NCI-H748 treated with DMSO at 0.1 percent for 48 hours (cell line): ENCODE results near the gene TSHZ3.

ENCODE experiments used
- DNase-seq: peaks from one replicate; lab custom pipeline; 2025; lab: John Stamatoyannopoulos, UW

Gene TSHZ3

DNA sequence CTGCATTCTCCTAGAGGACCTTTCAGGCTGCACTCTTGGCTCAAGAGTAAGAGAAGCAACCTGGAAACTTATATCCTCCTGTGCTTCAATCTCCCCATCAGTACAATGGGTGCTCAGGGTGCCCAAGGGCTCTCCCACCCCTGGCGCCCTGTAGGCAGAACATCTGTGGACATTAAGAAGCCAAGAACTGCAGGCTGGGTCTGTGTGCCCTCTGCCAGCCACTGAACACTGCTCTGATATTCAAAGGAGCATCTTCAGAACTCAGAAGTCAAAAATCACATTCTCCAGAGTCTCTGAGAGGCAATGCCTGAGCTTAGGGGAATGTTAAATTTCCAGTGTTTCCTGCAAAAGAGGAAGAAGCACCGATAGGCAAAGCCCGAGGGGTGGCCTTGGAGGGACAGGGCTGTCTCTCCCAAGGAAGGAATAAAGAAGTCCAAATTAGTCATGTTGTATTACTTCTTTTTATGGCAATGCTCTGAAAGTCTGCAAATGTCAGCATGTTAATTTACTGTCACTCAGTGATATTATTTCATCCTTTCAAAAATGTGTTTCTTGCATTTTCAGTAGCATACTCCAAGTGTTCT lies 88.1 kb downstream of the TSHZ3 start:
- DNase-seq, result no peak

DNA sequence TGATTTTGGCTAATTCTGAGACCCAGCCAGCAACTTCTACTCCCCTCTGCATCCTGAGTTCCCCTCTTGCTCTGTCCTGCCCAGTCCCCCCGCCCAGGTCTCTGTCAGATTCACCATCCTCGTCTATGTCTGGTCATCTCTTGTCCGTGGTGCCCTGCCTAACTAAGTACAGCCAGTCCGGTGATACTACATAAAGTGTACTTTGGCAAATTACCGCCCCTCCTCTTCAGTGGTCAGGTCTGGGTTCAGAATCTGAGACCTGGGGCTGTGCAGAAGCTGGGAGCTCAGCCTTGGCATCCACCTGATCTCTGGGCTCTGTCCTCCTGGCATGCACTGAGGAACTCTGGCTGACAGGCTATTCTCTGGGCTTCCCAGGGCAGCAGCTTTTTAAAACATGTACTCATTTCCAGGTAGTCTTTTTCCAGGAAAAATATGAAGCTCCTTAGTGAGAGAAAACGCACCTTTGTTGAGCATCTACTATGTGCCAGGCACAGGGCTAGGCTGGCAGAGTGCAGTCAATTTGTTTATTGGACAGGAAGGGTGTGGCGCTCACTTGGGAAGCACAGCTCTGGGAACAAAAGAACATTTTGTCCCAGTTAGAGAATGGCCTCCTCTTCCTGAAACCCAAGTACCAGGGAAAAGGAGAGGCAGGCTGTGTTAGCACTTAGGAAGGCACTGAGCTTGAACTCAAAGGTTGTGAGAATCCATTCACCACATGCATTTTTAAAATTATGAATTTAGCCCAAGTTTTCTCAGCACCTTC lies 88.9 kb downstream of the TSHZ3 start:
- no peak for DNase-seq

DNA sequence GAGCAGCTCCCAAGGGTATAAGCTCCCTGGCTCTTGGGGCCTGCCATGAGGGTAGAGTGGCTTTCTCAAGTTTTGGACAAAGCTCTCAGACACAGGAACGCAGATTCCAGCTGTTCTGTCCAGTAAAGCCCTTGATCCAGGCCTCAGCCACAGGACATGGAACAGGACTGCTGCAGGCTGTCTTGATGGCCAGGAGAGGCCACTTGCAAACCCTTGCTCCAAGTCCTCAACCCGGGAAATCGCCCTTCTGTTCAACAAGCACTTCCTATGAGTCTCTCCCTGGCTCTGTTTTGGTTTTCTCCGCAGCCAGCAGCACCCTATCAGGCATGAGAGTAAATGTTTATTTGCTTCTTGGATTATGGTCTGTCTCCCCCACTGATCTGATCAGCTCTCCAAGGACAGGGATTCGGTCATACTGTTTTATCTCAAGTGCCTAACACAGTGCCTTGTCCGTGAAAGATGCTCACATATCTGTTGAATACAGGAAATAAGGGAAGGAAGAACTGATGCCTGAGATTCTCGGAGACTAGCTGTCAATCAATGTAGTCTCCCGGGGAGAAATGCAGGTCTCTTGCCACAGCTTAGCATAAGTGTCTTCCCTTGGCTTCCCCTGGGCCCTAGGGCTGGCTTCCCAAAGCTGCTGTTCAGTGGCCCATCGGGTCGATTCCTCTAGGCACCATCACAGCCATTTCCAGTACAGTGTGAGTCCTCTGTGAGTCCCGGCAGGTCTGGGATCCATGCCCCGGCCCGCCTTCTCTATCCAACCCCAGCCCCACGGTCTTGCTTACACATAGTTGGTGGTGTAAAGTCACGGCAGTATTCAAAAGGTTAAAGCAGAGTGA lies 90.8 kb downstream of the TSHZ3 start:
- no peak for DNase-seq

DNA sequence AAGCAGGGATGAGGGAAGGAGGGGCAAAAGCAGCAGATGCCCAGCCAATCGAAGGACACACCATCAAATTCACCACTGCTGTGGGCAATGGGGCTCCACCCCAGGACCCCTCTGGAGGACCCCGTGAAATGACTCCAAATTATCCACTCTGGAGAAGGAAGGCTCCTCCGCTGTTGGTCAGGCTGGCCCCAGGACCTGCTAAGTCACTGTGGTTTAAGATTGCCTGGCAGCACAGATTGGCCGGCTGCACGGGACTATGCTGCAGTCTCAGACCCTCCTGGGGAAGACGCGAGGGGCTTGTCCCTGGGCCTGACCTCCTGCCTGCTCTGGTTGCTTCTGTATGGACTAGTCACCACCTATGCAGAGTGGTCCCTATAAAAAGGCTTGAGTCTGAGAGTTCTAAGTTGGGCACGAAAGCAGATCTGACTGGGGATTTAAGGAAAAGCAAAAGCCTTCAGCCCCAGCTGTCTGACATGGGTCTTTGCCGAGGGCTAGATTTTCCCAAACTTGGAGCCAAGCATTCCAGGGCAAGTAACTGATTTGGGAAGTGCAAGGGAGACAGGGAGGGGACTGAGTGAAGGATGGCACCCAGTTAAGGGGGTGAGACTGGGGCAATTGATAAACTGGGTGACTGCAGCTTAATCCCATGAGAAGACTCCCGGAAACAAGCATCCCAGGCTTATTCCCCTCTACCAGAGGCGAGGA lies 91.7 kb downstream of the TSHZ3 start:
- no peak for DNase-seq

DNA sequence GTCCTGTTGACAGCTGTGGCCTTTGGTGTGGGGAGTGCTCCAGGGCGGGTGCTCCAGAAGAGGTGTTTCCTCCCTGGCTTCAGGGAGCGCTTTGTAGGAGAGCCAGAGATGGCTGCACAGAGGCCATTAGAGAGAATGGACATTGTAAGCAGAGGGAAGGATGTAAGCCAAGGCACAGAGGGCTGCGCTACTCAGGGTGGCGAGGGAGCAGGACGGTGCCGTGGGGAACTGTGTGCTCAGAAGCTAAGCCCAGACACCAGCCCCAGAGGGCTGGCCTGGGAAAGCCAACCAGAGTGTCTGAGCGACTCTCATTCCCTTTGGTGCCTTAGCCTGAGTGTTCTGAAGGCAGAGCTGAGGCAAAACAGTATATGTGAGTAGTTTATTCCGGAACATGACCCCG lies 92.2 kb downstream of the TSHZ3 start:
- DNase-seq, result no peak

DNA sequence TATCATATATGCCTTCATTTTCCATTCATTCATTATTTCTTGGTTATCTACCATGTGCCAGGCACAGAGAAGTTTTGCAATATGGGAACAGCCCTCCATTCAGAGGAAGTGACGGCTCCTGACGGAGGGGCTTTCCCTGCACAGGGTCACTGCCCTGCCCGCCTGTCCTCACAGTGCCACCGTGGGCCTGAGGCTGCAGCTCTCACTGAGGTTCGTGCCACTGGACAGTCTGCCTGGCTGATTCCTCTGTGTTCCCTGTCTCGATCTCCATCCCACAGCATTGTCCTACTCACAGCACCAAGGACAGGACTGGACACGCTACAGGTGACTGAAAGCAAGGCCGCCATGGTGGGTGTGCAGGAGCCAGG lies 92.7 kb downstream of the TSHZ3 start:
- no peak for DNase-seq

DNA sequence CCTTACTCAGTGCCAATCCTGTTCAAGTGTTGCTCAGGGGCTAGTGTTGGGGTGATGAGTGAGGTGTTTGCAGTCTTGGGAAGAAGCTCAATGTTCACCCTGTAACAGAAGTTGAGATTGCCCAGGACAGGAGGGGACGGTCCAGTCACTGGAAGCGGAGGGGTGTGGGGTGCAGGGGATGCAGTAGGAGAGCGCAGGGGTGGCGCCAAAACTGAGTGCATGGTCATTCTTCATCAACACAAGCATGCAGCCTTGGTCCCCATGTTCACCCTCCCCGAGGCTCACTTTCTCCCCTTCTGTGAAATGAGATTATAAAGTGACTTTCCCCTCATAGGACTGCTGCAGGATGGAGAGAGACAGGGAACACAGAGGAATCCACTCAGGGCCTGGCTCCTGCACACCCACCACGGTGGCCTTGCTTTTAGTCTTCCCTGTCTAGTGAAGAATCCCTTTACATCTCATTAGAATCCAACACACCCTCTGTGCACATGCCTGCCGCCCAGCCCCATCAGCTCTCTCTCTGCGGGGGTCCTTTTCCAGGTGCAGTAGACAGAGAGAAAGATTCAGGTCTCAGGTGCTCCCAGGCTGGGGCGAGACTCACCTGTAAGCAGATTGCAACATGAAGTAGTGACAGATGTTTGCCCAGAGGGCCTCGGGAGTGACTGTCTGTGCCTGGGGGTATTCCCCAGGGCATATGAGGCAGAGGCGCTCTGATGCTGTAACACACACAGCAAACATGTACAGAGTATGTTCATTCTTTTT lies 93.2 kb downstream of the TSHZ3 start:
- DNase-seq, result no peak

DNA sequence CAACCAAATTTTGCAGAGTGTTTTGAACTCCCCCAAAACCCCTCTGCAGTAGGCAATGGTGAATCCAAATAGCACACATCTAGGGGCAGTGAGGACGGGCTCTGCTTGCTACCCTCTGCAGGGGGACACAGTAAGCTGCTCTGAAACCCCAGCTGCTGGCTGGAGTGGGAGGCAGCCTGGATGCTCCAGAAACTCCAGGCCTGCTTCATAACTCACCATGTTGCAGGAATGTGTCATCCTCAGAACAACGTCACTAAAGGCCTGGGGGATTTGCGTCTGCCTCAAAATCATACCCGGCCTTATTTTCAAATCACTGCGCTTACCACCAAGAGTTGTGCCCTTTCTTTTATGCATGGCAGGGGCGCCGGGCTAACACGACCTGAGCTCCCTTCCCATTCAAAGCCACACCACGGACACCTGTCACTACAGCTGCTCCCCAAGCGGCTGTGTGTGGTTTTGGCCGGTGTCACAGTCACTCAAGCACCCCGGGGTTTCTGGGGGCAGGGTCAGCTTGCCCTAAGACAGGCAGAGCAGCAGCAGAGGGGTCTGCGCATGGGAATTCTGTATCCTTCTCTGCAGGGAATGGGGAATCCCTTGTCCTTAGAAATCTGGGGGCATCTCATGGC lies 93.9 kb downstream of the TSHZ3 start:
- DNase-seq, result no peak

DNA sequence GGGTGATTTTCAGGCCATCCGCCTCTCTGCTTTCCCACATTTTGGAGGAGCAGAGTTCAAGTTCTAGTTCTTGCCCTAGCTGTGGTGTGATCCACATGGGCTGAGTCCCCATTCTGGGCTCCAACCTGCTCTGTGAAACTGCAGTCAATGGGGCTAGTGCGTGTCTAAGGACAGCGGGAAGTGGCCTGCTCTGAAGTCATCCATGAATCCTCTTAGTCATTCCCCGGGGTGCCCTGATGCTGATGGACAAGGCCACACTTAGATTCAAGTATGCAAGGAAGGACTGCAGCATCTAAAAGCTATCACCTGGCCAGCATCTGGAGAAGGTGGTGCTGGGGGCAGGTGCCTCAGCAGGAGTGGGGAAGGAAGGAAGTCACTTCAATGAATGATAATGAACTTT lies 94.6 kb downstream of the TSHZ3 start:
- DNase-seq, result no peak

DNA sequence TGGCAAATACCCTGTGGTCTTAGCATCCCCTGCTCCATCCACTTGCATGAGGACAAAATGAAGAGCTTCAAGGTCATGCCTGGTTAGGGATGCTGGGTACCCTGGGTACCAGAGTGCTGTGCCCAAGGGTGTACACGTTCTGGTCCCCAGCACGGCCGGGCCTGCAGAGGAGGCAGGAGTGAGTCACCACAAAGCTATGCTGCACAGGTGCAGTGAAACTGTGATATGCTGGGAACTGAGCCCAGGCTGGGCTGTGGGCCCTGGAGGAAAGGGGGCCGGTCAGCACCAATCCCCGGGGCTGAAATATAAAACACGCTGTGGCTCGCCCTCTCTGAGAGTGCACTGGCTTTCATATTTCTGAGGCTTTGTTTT lies 95.1 kb downstream of the TSHZ3 start:
- no peak for DNase-seq

DNA sequence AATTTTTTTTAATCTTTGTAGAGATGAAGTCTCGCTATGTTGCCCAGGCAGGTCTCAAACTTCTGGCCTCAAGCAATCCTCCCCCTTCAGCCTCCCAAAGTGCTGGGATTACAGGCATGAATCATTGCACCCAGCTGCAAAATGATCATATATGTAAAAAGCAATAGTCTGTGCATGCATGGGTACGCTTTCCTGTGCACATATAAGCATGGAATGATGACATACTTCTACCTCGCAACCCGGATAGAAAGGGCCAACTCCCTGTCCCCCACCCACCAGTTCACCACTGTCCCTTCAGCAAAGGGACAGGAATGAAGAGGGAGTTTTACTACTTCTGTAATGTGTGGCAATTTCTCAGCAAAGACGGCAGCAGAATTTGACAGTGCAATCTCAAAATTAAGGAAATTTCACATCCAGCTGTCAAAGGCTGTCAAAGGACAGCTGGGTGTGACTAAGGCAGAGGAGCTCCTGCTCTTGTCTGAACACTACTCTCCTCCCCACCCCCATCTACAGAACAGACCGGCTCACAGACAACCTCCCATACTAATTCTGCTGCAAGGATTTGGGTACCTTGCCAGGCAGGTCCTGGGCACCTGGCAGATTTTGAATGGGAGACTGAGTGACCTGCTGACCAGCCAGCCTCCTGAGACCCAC lies 95.6 kb downstream of the TSHZ3 start:
- DNase-seq, result no peak

DNA sequence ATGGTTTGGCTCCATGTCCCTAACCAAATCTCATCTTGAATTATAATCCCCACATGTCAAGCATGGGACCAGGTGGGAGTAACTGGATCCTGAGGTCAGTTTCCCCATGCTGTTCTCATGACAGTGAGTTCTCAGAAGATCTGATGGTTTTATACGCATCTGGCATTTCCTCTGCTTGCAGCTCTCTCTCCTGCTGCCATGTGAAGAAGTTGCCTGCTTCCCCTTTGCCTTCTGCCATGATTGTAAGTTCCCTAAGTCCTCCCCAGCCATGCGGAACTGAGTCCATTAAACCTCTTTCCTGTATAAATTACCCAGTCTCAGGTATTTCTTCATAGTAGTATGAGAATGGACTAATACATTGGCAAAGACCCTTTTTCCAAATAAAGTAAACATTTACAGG lies 96.8 kb downstream of the TSHZ3 start:
- no peak for DNase-seq

DNA sequence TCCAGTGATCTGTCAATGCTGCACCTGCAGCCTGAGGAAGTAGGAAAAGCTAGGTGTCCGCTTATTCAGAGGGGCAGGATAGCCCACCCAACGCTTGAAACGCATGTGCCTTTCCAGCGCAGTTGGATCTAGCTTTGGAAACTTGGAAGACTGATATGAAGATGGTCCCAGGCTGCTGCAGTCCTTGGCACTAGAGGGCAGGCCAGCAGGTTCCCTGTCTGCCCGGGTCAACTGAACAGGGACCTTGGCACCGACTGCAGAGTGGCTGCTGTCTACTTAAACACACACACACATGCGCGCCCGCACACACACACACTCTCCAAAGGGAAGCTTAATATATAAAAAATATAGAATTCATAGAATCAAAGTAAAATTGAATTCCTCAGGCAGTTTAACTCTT lies 100.0 kb downstream of the TSHZ3 start:
- DNase-seq, result no peak

DNA sequence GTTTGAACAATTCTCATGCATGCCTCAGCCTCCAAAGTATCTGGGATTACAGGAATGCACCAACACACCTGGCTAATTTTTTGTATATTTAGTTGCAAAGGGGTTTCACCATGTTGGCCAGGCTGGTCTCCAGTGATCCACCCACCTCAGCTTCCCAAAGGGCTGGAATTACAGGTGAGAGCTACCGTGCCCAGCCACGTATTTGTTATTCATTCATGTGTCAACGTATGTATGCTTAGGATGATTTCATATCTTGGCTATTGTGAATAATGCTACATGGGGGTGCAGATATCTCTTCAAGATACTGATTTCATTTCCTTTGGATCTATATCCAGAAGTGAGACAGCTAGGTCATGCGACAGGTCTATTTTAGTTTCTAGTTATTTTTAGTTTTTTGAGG lies 113.4 kb downstream of the TSHZ3 start:
- DNase-seq, result no peak

DNA sequence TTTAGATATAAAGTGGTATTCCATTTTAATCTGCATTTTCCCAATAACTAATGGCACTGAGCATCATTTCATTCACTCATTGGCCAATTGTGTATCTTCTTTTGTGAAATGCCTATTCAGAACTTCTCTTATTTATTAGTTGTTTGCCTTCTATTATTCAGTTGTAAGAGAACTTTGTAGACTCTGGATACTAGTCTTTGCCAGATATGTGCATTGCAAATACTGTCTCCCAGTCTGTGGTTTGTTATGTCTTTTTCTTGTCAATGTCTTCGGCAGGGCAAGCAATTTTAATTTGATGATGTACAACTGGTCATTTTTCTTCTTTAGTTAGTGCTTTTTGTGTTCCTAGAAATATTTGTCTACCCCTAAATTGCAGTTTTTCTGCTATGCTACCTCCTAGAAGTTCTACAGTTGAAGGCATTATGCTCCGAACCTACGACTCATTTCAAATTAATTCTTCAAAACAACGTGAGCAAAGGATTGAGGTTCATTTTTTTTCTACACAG lies 115.9 kb downstream of the TSHZ3 start:
- DNase-seq, result no peak

DNA sequence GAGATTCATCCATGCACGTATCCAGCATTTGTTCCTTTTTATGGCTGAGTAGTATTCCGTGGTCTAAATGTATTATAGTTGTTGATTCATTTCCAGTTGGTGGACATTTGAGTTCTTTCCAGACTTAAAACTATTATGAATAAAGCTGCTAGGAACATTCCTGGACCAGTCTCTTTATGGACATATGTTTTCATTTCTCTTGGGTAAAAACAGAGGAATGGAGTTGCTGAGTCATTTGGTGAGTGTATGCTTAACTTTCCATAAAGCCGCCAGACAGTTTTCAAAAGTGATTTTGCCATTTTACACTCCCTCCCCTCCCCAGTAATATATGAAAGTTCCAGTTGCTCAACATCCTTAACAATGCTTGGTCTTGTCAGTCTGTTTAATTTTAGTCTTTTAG lies 116.4 kb downstream of the TSHZ3 start:
- DNase-seq, result no peak

DNA sequence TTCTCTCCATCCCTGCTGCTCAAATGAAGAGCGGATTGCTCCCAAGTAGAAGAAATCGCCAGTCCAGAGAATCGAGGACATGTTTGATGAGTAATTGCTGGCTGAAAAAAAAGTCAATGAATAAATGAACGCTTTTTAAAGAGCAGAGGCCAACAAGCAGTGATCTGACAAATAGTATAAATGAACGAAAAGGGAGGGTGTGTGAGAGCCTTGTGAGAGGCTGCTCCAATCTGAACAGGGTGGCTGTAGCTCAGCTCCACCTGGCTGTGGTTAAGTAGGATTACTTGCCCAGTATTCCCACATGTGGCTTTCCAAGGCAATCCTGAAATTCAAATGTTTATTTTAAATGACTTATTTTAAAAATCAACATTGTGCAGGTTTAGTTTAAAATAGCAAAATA lies 117.1 kb downstream of the TSHZ3 start:
- DNase-seq, result no peak

DNA sequence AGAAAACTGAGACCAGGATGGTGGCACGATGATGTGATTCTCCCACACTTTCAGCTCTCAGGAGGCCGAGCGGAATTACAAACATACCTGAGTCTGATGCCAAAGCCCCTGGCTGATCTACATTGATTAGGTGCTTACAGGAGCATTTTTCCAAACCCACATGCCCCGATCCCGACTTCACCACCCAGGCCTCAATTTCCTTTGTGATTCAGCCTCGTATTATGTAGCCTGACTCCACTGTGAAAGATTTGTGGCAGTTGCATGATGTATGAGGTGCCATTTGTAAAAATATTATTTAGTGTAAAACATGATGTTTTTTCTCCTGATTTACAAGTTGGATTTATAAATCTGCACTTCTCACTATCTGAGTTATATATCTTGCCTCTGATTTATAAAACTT lies 118.0 kb downstream of the TSHZ3 start:
- DNase-seq, result no peak

DNA sequence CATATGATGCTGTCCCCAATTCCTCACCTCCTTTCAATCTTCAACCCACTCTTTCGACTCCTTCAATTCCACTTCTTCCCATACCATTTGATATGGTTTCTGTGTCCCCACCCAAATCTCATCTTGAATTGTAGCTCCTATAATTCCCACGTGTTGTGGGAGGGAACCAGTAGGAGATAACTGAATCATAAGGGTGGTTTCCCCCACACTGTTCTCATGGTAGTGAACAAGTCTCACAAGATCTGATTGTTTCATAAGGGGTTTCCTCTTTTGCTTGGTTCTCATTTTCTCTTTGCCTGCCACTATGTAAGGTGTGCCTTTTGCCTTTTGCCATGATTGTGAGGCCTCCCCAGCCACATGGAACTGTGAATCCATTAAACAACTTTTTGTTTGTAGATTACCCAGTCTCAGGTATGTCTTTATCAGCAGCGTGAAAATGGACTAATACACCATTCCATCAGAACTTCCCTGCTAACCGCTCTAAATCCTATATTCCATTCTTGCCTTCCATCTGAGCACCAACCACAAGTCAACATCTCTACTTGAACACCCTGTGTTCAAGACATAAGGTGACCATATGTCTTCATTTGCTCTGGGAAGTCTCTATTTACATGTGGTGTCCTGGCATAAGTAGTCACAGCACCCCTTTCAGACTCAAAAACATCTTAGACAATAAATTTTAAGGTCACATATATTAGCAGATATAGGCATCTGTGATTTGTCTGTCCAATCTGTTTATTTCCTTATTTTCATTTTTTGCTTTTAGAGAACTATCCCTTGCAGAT lies 122.9 kb downstream of the TSHZ3 start:
- DNase-seq, result no peak
